Measurements from ENCODE around the gene LIN54. TPM values are rescaled to one million over a fixed set of nuclear protein-coding genes. Genes with fewer than 3 reads are reported as not detected.

The LIN54 gene
- polyA plus RNA-seq, 1 of the 3 experiments (the other 2 are of a cell fraction), result 6.4 TPM

DNA sequence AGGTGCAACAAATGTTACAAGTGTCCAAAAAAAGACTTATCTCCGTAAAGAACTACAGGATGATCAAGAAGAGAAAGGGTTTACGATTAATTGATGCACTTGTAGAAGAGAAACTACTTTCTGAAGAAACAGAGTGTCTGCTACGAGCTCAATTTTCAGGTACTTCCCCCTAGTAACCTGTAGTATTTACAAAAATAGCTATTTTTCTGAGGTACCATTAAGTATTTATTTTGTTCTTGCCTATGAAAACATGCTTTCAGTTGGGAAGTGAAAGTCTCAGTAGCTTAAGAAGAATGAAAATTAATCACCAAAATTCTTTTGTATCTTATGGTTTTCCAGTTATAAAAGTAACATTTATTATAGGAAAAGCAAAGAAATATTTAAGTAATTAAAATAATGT, 104.2 kb downstream of the LIN54 start:
- H3K4me1 ChIP-seq (ENCODE audit: control insufficient read depth in 1 of 2, insufficient read depth in 2 of 2, low read depth in 1 of 2, low read length in 1 of 2), result peaks cover 0 to 2% of the 10 kb centered on the region in 2 experiments; a peak in 2 of 4 replicates
- peaks cover 25% of the 10 kb centered on the region for H3K79me2 ChIP-seq (ENCODE audit: insufficient read depth)
- no peaks in the 10 kb centered on the region for H3K27me3 ChIP-seq (ENCODE audit: insufficient read depth)
- ChIA-PET CTCF (interaction anchor here (0.9 kb wide), 1 partner anchor 353 kb away, joined by 3 read pairs; no protein-coding TSS in a partner anchor), POLR2A (no interaction called here)
- H3K9ac ChIP-seq, result no peak overlapping the region
- no peak overlapping the region for H2AFZ ChIP-seq (ENCODE audit: low read depth)
- no peak overlapping the region for H3K27ac ChIP-seq (ENCODE audit: low read depth in 2 of 2, low read length in 1 of 2)
- peaks cover 19% of the 10 kb centered on the region for H3F3A ChIP-seq (replicated peaks; ENCODE audit: insufficient read depth)
- 80% methylated on average over 3 of the region's 3 CpGs for WGBS (ENCODE audit: low lambda C conversion rate)
- H3K4me2 ChIP-seq, result no peak overlapping the region
- H4K20me1 ChIP-seq (ENCODE audit: insufficient read depth), result no peaks in the 10 kb centered on the region
- peaks cover 18 to 24% of the 10 kb centered on the region in 2 experiments for H3K36me3 ChIP-seq (replicated peaks in 1 of 2; ENCODE audit: control insufficient read depth in 1 of 2, insufficient read depth in 2 of 2, low read length in 1 of 2)
- TF ChIP-seq TCF12 (IDR thresholded peaks at IDR 0.05), result no peak
- no peak for TF ChIP-seq ZBTB33 (IDR thresholded peaks at IDR 0.05; ENCODE audit: borderline replicate concordance, low read depth)
- no peak for TF ChIP-seq ELF1 (IDR thresholded peaks at IDR 0.05)
- no peak for TF ChIP-seq MXI1 (IDR thresholded peaks at IDR 0.05; ENCODE audit: low read depth, low read length)
- TF ChIP-seq USF1 (IDR thresholded peaks at IDR 0.05; ENCODE audit: borderline replicate concordance, low read depth), result no peak
- TF ChIP-seq FOSL2 (IDR thresholded peaks at IDR 0.05; ENCODE audit: borderline replicate concordance, low read depth), result no peak
- no peak for TF ChIP-seq EZH2phosphoT487 (IDR thresholded peaks at IDR 0.05; ENCODE audit: borderline replicate concordance, low read depth)
- DNase-seq, result no peak
- no peaks in the 10 kb centered on the region for H3K9me3 ChIP-seq
- H3K4me3 ChIP-seq (ENCODE audit: low read depth in 2 of 2, low read length in 1 of 2), result no peak overlapping the region
- H3K9me2 ChIP-seq, result no peaks in the 10 kb centered on the region

DNA sequence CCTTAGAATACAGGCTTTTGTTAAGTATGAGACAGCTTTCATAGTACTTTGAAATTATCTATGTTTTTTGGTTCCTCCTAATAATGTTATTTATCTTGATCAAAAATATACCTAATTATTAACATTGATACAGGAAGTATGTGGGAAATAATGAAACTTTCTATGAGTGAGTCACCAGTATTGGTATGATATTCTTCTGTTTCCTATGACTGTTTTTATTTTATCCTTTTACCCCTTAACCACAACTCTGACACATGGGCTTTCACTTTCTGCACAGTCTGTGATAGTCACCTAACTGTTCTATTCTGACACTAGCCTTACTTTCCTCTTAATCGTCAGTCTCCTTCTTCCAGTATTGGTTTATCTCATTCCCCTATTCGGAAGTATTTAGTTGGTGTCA, 105.4 kb downstream of the LIN54 start:
- no peak overlapping the region for H3K4me3 ChIP-seq (ENCODE audit: low read depth in 2 of 2, low read length in 1 of 2)
- H3K4me2 ChIP-seq, result 0 out of 2 replicates have a peak overlapping the region, but pooled peaks have one; percentile 8
- no peaks in the 10 kb centered on the region for H3K9me2 ChIP-seq
- H3K9ac ChIP-seq, result no peak overlapping the region
- H3K4me1 ChIP-seq (ENCODE audit: control insufficient read depth in 1 of 2, insufficient read depth in 2 of 2, low read depth in 1 of 2, low read length in 1 of 2), result peaks cover 0 to 2% of the 10 kb centered on the region in 2 experiments; a peak in 2 of 4 replicates
- POLR2A ChIA-PET, result no interaction called here
- peaks cover 25% of the 10 kb centered on the region for H3F3A ChIP-seq (replicated peaks; ENCODE audit: insufficient read depth)
- no peak for TF ChIP-seq TAF1 (IDR thresholded peaks at IDR 0.05; ENCODE audit: borderline replicate concordance, low read depth, low read length)
- TF ChIP-seq PBX3 (IDR thresholded peaks at IDR 0.05), result peak; percentile 6; the same call in 1 of the 2 replicates
- no peak for TF ChIP-seq IRF3 (IDR thresholded peaks at IDR 0.05; ENCODE audit: low read depth, low read length)
- TF ChIP-seq FOSL2 (IDR thresholded peaks at IDR 0.05; ENCODE audit: borderline replicate concordance, low read depth), result peak; percentile 58; the same call in 1 of the 2 replicates
- peak; percentile 6; the same call in 1 of the 2 replicates for TF ChIP-seq NFIC (IDR thresholded peaks at IDR 0.05; ENCODE audit: borderline replicate concordance)
- peak; percentile 33; the same call in 1 of the 2 replicates for TF ChIP-seq TCF12 (IDR thresholded peaks at IDR 0.05)
- WGBS (ENCODE audit: low lambda C conversion rate), result 63% methylated on average over 2 of the region's 2 CpGs
- 0 out of 2 replicates have a peak overlapping the region, but pooled peaks have one; percentile 29 for H2AFZ ChIP-seq (ENCODE audit: low read depth)
- H3K9me3 ChIP-seq, result no peaks in the 10 kb centered on the region
- DNase-seq, result no peak
- peaks cover 28% of the 10 kb centered on the region for H3K79me2 ChIP-seq (ENCODE audit: insufficient read depth)
- H3K27me3 ChIP-seq (ENCODE audit: insufficient read depth), result no peaks in the 10 kb centered on the region
- no peaks in the 10 kb centered on the region for H4K20me1 ChIP-seq (ENCODE audit: insufficient read depth)
- H3K36me3 ChIP-seq (replicated peaks in 1 of 2; ENCODE audit: control insufficient read depth in 1 of 2, insufficient read depth in 2 of 2, low read length in 1 of 2), result peaks cover 18 to 20% of the 10 kb centered on the region in 2 experiments
- CTCF ChIA-PET, result interaction anchor here (1.3 kb wide), 1 partner anchor 53 kb away, joined by 3 read pairs; no protein-coding TSS in a partner anchor
- H3K27ac ChIP-seq (ENCODE audit: low read depth in 2 of 2, low read length in 1 of 2), result peak overlapping the region in 1 of 2 experiments; percentile 43; a peak in 1 of 4 replicates
